HepG2 (cell line): ENCODE data around the gene PUM1.

ENCODE experiments used
- EZH2 ChIP-seq: conservative IDR thresholded peaks from 2 replicates; pipeline ENCODE4 v1.6.1; 2012; ENCODE audit warnings: mild to moderate bottlenecking, low read depth, low read length, moderate library complexity
- HIVEP1 ChIP-seq: sonication (generic); formaldehyde crosslinking; IDR thresholded peaks from 2 replicates; pipeline ENCODE4 v1.4.0; 2020; ENCODE audit warnings: mild to moderate bottlenecking, missing genetic modification reagents
- MIER2 ChIP-seq: IDR thresholded peaks from 2 replicates; pipeline ENCODE4 v1.6.1; 2016; ENCODE audit warnings: missing biosample characterization, missing genetic modification reagents
- NFE2L1 ChIP-seq: sonication (generic); formaldehyde crosslinking; IDR thresholded peaks from 2 replicates; pipeline ENCODE4 v1.4.0; 2020; ENCODE audit warnings: missing genetic modification reagents, mild to moderate bottlenecking, borderline replicate concordance
- RNF2 ChIP-seq: fragments of 450-650 bp; conservative IDR thresholded peaks from 2 replicates; pipeline ENCODE4 v1.6.1; 2016; ENCODE audit warnings: low read depth
- ZBTB21 ChIP-seq: sonication (generic); formaldehyde crosslinking; IDR thresholded peaks from 2 replicates; pipeline ENCODE4 v1.4.0; 2020; ENCODE audit warnings: missing genetic modification reagents
- ZNF253 ChIP-seq: sonication (generic); formaldehyde crosslinking; IDR thresholded peaks from 2 replicates; pipeline ENCODE4 v1.8.0; 2022; ENCODE audit warnings: mild to moderate bottlenecking, missing genetic modification reagents, borderline replicate concordance
- ZNF790 ChIP-seq: sonication (generic); formaldehyde crosslinking; IDR thresholded peaks from 2 replicates; pipeline ENCODE4 v1.8.0; 2022; ENCODE audit warnings: missing genetic modification reagents, mild to moderate bottlenecking, borderline replicate concordance
- TF ChIP-seq, protein P1 (sequence below): sonication (generic); formaldehyde crosslinking; IDR thresholded peaks from 2 replicates; pipeline ENCODE4 v1.4.0; 2020; ENCODE audit warnings: mild to moderate bottlenecking, missing genetic modification reagents
- TF ChIP-seq, protein P2 (sequence below): sonication (generic); formaldehyde crosslinking; IDR thresholded peaks from 2 replicates; pipeline ENCODE4 v1.5.0; 2020; ENCODE audit warnings: mild to moderate bottlenecking, missing genetic modification reagents, moderate library complexity
- TF ChIP-seq, protein P3 (sequence below): sonication (generic); formaldehyde crosslinking; IDR thresholded peaks from 2 replicates; pipeline ENCODE4 v1.4.0; 2020; ENCODE audit warnings: missing genetic modification reagents, low read depth, mild to moderate bottlenecking, borderline replicate concordance
- TF ChIP-seq, protein P4 (sequence below): sonication (generic); formaldehyde crosslinking; IDR thresholded peaks from 2 replicates; pipeline ENCODE4 v1.4.0; 2020; ENCODE audit warnings: missing genetic modification reagents, borderline replicate concordance
- TF ChIP-seq, protein P5 (sequence below), 2 experiments: IDR thresholded peaks; 2 replicates each; pipeline ENCODE4 v1.6.1; 2011 to 2012; ENCODE audit warnings: low read length in 2 of 2, borderline replicate concordance in 1 of 2, low read depth in 1 of 2, mild to moderate bottlenecking in 1 of 2, moderate library complexity in 1 of 2

DNA sequence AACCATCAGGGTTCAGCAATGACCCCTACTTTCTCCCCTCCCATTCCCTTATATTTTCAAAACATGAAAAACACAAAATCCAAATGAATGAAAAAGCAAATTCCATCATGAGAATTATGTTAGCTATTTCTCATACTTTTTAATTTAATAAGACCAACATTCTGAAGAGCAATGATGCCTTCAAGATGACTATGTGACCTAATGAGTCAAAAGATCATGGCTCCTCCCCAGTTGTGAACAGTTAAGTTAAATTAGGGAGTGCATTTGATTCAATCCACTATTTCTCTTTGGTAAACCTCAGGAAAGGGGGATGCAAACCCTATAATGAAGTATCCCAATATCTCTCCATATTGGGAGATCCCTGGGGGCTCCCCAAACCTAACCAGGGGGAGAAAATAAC is 36.5 kb downstream of the PUM1 start:
- TF ChIP-seq, protein P1, sequence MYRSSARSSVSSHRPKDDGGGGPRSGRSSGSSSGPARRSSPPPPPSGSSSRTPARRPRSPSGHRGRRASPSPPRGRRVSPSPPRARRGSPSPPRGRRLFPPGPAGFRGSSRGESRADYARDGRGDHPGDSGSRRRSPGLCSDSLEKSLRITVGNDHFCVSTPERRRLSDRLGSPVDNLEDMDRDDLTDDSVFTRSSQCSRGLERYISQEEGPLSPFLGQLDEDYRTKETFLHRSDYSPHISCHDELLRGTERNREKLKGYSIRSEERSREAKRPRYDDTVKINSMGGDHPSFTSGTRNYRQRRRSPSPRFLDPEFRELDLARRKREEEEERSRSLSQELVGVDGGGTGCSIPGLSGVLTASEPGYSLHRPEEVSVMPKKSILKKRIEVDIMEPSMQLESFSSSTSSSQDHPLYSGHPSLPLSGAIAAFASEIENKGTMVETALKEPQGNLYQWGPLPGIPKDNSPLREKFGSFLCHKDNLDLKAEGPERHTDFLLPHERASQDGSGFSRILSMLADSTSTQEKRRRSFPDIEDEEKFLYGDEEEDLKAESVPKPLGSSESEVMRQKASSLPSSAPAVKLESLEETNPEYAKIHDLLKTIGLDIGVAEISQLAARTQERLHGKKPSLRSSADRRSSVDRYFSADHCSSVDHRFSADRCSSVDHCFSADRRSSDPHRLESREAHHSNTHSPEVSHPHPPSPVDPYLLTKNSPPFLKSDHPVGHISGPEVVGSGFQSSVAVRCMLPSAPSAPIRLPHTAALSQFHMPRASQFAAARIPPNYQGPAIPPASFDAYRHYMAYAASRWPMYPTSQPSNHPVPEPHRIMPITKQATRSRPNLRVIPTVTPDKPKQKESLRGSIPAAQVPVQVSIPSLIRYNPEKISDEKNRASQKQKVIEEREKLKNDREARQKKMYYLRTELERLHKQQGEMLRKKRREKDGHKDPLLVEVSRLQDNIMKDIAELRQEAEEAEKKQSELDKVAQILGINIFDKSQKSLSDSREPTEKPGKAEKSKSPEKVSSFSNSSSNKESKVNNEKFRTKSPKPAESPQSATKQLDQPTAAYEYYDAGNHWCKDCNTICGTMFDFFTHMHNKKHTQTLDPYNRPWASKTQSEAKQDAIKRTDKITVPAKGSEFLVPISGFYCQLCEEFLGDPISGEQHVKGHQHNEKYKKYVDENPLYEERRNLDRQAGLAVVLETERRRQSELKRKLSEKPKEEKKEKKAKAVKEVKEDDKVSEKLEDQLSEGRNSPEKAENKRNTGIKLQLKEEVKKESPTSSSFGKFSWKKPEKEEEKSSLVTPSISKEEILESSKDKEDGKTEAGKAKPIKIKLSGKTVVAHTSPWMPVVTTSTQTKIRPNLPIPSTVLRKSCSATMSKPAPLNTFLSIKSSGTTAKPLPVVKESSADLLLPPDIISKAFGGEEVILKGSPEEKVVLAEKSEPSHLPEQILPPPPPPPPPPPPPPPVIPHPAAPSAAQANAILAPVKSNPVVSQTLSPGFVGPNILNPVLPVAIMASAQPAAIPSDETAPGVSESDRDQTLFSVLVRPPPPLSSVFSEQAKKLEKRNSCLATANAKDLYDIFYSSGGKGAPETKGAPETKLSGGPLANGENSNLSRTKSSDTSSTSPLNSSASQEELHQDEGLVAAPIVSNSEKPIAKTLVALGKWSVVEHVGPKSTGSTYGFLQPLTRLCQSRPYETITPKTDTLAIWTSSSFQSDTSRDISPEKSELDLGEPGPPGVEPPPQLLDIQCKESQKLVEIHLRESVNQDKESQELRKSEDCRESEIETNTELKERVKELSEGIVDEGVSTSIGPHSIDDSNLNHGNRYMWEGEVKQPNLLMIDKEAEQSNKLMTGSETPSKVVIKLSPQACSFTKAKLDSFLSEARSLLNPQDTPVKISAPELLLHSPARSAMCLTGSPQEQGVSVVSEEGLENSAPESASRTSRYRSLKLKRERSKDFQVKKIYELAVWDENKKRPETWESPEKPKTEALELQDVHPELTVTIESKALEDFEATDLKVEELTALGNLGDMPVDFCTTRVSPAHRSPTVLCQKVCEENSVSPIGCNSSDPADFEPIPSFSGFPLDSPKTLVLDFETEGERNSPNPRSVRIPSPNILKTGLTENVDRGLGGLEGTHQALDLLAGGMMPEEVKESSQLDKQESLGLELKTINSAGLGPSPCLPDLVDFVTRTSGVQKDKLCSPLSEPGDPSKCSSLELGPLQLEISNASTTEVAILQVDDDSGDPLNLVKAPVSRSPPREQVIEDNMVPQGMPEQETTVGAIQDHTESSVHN, result no peak
- TF ChIP-seq ZNF790 (CRISPR knock-in tag) (no peak), ZBTB21 (no peak), ZNF253 (no peak), MIER2 (CRISPR knock-in tag) (no peak), EZH2 (no peak), HIVEP1 (CRISPR knock-in tag) (no peak), NFE2L1 (CRISPR knock-in tag) (no peak), RNF2 (no peak)
- TF ChIP-seq, protein P2, sequence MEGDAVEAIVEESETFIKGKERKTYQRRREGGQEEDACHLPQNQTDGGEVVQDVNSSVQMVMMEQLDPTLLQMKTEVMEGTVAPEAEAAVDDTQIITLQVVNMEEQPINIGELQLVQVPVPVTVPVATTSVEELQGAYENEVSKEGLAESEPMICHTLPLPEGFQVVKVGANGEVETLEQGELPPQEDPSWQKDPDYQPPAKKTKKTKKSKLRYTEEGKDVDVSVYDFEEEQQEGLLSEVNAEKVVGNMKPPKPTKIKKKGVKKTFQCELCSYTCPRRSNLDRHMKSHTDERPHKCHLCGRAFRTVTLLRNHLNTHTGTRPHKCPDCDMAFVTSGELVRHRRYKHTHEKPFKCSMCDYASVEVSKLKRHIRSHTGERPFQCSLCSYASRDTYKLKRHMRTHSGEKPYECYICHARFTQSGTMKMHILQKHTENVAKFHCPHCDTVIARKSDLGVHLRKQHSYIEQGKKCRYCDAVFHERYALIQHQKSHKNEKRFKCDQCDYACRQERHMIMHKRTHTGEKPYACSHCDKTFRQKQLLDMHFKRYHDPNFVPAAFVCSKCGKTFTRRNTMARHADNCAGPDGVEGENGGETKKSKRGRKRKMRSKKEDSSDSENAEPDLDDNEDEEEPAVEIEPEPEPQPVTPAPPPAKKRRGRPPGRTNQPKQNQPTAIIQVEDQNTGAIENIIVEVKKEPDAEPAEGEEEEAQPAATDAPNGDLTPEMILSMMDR (CRISPR knock-in tag), result no peak
- TF ChIP-seq, protein P3, sequence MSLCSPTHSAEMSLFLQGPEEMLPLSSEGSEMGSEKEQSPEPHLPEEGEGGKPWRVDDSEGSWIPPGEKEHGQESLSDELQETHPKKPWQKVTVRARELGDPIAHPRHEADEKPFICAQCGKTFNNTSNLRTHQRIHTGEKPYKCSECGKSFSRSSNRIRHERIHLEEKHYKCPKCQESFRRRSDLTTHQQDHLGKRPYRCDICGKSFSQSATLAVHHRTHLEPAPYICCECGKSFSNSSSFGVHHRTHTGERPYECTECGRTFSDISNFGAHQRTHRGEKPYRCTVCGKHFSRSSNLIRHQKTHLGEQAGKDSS (CRISPR knock-in tag), result no peak
- TF ChIP-seq, protein P4, sequence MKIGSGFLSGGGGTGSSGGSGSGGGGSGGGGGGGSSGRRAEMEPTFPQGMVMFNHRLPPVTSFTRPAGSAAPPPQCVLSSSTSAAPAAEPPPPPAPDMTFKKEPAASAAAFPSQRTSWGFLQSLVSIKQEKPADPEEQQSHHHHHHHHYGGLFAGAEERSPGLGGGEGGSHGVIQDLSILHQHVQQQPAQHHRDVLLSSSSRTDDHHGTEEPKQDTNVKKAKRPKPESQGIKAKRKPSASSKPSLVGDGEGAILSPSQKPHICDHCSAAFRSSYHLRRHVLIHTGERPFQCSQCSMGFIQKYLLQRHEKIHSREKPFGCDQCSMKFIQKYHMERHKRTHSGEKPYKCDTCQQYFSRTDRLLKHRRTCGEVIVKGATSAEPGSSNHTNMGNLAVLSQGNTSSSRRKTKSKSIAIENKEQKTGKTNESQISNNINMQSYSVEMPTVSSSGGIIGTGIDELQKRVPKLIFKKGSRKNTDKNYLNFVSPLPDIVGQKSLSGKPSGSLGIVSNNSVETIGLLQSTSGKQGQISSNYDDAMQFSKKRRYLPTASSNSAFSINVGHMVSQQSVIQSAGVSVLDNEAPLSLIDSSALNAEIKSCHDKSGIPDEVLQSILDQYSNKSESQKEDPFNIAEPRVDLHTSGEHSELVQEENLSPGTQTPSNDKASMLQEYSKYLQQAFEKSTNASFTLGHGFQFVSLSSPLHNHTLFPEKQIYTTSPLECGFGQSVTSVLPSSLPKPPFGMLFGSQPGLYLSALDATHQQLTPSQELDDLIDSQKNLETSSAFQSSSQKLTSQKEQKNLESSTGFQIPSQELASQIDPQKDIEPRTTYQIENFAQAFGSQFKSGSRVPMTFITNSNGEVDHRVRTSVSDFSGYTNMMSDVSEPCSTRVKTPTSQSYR (CRISPR knock-in tag), result no peak
- TF ChIP-seq, protein P5, sequence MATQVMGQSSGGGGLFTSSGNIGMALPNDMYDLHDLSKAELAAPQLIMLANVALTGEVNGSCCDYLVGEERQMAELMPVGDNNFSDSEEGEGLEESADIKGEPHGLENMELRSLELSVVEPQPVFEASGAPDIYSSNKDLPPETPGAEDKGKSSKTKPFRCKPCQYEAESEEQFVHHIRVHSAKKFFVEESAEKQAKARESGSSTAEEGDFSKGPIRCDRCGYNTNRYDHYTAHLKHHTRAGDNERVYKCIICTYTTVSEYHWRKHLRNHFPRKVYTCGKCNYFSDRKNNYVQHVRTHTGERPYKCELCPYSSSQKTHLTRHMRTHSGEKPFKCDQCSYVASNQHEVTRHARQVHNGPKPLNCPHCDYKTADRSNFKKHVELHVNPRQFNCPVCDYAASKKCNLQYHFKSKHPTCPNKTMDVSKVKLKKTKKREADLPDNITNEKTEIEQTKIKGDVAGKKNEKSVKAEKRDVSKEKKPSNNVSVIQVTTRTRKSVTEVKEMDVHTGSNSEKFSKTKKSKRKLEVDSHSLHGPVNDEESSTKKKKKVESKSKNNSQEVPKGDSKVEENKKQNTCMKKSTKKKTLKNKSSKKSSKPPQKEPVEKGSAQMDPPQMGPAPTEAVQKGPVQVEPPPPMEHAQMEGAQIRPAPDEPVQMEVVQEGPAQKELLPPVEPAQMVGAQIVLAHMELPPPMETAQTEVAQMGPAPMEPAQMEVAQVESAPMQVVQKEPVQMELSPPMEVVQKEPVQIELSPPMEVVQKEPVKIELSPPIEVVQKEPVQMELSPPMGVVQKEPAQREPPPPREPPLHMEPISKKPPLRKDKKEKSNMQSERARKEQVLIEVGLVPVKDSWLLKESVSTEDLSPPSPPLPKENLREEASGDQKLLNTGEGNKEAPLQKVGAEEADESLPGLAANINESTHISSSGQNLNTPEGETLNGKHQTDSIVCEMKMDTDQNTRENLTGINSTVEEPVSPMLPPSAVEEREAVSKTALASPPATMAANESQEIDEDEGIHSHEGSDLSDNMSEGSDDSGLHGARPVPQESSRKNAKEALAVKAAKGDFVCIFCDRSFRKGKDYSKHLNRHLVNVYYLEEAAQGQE (IDR thresholded peaks at IDR 0.05; ENCODE audit: borderline replicate concordance in 1 of 2, low read depth in 1 of 2, low read length in 2 of 2), result no peak
